Neuron (in vitro differentiated cells): ENCODE results near the gene C19orf53.

Experiments used
- H2AFZ ChIP-seq: one replicate; pipeline ENCODE4 v1.6.1; 2013; ENCODE audit warnings: low read depth, mild to moderate bottlenecking, inconsistent platforms, low read length, moderate library complexity
- H3K27me3 ChIP-seq: one replicate; pipeline ENCODE4 v1.6.1; 2013; ENCODE audit warnings: low read length; ENCODE audit not compliant: insufficient read depth
- H3K36me3 ChIP-seq: one replicate; pipeline ENCODE4 v1.6.1; 2013; ENCODE audit warnings: low read length; ENCODE audit not compliant: insufficient read depth
- H3K4me1 ChIP-seq: one replicate; pipeline ENCODE4 v1.6.1; 2013; ENCODE audit warnings: low read length; ENCODE audit not compliant: insufficient read depth
- H3K4me3 ChIP-seq: 2 replicates; pipeline ENCODE4 v1.5.1; 2013; ENCODE audit warnings: mild to moderate bottlenecking, low read length, moderate library complexity
- H3K9me3 ChIP-seq: one replicate; pipeline ENCODE4 v1.6.1; 2013; ENCODE audit warnings: low read length

C19orf53 gene

DNA sequence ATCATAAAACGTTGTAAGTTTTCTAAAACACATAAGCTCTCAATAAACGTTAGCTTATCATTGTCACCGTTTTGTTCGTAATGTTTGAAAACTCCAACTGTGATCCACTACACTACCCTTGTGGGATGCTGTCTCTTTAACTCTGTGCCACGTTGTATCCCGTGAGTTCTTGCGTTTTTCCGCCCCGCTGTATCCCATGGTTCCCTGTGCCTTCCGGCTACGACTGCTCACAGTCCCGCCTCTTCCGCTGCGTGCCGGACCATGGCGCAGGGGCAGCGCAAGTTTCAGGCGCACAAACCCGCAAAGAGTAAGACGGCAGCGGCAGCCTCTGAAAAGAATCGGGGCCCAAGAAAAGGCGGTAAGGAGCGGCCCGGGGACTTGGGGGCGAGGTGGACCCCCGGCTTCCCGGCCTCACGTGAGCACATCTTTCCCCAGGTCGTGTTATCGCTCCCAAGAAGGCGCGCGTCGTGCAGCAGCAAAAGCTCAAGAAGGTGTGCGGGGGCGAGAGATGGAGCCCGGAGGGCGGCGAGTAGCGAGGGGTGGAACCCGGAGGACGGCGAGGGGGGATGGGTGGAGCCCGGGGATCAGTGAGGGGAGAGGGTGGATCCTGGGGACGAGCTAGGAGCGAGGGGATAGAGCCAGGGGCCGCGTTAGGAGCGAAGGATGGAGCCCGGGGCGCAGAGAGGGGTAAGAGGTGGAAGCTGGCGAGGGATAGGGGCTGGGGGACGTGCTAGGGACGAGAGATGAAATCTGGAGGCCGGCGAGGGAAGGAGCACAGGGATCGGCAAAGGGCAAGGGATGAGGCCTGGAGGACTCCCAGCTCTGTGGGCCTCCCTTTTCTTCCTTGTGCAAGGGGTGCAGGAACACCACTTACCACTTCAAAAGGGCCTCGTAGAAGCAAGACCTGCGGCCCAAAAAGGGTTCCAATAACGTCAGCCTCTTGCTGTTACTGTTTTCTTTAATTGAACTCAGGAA is at the start of gene C19orf53:
TSS of gene C19orf53 (plus strand) at position 240 of the 975 bp plus-strand sequence. CDS start at position 262, 22 bp downstream.
- Histone ChIP-seq H3K4me1 (peaks cover 10% of the 10 kb centered on the region), H3K4me3 (peak within 1 kb of the TSS; percentile 71), H3K9me3 (peaks cover 9% of the 10 kb centered on the region), H2AFZ (no peak within 1 kb of the TSS), H3K27me3 (no peaks in the 10 kb centered on the region), H3K36me3 (peaks cover 28% of the 10 kb centered on the region)

DNA sequence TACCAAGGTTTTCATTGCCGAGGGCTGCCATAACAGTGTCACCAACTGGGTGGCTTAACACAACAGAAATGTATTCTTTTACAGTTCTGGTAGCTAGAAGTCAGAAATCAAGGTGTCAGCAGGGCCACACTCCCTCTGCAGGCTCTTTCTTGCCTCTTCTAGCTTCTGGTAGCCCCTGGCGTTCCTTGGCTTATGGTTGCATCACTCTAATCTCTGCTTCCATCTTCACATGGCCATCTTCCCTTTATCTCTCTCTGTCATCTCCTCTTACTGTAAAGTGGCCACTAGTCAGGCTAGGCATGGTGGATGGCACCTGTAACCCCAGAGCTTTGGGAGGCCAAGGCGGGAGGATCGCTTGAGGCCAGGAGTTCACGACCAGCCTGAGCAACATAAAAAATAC is 47.9 kb upstream of the C19orf53 start:
- no peaks in the 10 kb centered on the region for H3K36me3 ChIP-seq
- no peak overlapping the region for H3K4me3 ChIP-seq
- no peaks in the 10 kb centered on the region for H3K9me3 ChIP-seq
- H3K27me3 ChIP-seq = no peaks in the 10 kb centered on the region
- H2AFZ ChIP-seq = no peak overlapping the region
- H3K4me1 ChIP-seq = peaks cover 4% of the 10 kb centered on the region

DNA sequence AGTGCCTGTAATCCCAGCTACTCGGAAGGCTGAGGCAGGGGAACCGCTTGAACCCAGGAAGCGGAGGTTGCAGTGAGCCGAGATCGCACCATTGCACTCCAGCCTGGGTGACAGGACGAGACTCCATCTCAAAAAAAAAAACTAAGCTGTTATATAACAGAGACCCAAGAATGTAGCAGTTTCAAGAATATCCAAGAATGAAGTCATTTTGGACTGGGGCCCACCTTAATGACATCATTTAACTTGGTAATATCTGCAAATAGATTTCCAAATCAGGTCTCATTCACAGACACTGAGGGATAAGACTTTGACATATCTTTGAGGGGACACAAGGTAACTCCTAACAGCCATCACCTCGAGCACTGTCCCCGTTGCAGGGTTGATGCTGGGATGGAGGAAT is 46.5 kb upstream of the C19orf53 start:
- no peaks in the 10 kb centered on the region for H3K36me3 ChIP-seq
- H3K9me3 ChIP-seq = no peaks in the 10 kb centered on the region
- no peak overlapping the region for H3K4me3 ChIP-seq
- H2AFZ ChIP-seq = no peak overlapping the region
- H3K4me1 ChIP-seq = peaks cover 9% of the 10 kb centered on the region
- no peaks in the 10 kb centered on the region for H3K27me3 ChIP-seq

DNA sequence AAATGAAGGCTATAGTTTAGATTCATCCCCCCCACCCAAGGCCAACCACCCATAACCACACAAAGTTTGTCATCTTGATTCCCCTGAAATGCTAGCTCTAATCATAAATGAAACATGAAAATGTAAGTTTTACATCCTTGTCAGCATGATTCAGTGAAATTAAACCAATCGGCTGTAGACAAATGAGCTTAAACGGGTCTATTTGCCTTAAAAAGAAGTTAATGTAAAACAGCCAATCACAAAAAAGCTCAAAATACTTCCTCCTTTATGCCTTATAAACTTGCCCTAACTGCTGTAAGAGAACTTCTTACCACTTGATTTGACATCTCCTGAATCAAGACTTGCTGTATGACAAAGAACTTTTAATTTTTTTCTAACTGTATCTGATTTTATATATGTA is 44.4 kb upstream of the C19orf53 start:
- H3K4me3 ChIP-seq = no peak overlapping the region
- peaks cover 7% of the 10 kb centered on the region for H3K36me3 ChIP-seq
- no peaks in the 10 kb centered on the region for H3K27me3 ChIP-seq
- no peak overlapping the region for H2AFZ ChIP-seq
- no peaks in the 10 kb centered on the region for H3K9me3 ChIP-seq
- peaks cover 9% of the 10 kb centered on the region for H3K4me1 ChIP-seq

DNA sequence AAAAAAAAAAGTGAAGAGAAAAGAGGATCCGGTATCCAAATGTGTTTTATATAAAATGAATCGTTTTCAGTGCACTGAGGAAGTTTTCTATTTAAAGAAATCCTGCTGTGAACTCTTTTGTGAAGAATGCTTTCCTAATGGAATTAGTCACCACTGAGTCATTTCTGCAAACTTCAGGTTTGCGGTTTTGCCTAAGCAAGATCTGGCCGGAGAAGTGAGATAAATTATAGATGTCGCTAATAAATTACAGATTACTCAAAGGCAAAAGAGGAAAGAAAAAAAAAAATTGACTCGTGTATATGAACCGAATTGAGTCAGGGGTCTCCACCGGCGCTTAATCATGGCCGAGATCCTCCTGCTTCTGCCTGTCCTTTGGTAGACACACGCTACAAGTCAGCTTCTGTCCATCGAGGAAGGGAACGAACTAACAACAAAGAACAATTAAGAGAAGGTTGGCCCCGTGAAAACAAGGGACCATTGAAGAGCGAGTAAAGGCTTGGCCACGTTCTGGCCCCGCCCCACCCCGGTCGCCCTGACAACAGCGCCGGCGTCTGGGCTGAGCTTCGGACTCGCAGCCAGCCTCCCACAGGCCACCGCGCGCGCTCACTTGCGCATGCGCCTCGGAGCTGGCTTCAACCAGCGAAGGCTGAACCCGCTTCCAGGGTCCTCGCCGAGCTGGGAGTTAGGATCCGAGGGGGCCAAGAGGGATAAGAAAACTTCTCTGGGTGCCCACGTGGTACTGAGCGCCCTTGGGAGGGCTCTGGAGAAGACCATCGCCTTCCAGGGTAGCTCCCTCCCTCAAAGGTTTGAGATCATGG is 42.9 kb upstream of the C19orf53 start:
- Histone ChIP-seq H3K27me3 (no peaks in the 10 kb centered on the region), H3K9me3 (no peaks in the 10 kb centered on the region), H3K4me3 (peak overlapping the region; percentile 54), H3K36me3 (peaks cover 14% of the 10 kb centered on the region), H3K4me1 (peaks cover 9% of the 10 kb centered on the region), H2AFZ (peak overlapping the region; percentile 94)

DNA sequence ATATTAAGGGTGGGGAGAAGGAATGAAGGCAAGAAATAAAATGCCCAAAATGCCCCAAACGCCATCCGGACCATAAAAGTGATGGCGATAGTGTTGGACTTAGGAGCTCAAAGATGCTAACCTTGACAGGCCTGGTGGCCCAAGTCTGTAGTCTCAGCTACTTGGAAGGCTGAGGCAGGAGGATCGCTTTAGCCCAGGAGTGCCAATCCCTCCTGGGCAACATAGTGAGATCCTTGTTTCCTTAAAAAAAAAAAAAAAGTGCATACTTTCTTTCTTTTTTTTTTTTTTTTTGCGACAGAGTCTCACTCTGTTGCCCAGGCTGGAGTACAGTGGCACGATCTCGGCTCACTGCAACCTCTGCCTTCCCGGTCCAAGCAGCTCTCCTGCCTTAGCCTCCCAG is 41.9 kb upstream of the C19orf53 start:
- Histone ChIP-seq H2AFZ (no peak overlapping the region), H3K27me3 (no peaks in the 10 kb centered on the region), H3K4me1 (peaks cover 9% of the 10 kb centered on the region), H3K36me3 (peaks cover 18% of the 10 kb centered on the region), H3K4me3 (peak overlapping the region; percentile 54), H3K9me3 (no peaks in the 10 kb centered on the region)

DNA sequence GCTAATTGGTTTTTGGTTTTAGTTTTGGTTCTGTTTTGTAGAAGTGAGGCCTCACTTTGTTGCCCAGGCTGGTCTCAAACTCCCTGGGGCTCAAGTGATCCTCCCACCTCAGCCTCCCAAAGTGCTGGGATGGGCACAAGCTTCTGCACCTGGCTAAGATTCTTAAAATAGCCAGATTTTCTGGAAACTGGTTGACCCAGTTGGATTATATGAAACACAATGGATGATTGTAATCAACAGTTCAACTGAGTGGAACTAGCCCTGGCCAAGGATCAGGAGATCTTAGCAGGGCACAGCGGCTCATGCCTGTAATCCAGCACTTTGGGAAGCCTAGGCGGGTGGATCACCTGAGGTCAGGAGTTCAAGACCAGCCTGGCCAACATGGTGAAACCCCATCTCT is 39.5 kb upstream of the C19orf53 start:
- Histone ChIP-seq H3K9me3 (no peaks in the 10 kb centered on the region), H3K27me3 (no peaks in the 10 kb centered on the region), H3K36me3 (peaks cover 33% of the 10 kb centered on the region), H3K4me3 (no peak overlapping the region), H3K4me1 (peaks cover 9% of the 10 kb centered on the region), H2AFZ (no peak overlapping the region)

DNA sequence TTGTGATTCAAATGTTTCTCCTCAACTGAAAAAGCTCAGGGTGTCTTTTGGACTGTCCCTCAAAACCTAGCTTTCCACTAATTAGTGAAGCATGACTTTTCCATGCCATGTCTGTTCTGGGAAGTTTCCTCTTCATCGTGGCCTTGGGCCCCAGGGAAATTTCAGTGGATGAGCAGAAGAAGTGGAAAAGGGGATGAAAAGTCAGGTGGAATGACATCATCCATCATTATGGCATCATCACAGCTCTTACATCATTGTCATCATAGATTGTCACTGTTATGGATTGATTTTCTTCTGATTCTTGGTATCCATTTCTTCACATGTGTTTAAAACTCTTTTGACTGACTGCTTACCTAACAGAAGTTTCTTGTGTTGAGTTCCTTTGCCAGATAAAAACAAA is 36.2 kb upstream of the C19orf53 start:
- no peaks in the 10 kb centered on the region for H3K4me1 ChIP-seq
- H3K27me3 ChIP-seq = no peaks in the 10 kb centered on the region
- H2AFZ ChIP-seq = no peak overlapping the region
- H3K4me3 ChIP-seq = no peak overlapping the region
- H3K9me3 ChIP-seq = no peaks in the 10 kb centered on the region
- H3K36me3 ChIP-seq = peaks cover 37% of the 10 kb centered on the region

DNA sequence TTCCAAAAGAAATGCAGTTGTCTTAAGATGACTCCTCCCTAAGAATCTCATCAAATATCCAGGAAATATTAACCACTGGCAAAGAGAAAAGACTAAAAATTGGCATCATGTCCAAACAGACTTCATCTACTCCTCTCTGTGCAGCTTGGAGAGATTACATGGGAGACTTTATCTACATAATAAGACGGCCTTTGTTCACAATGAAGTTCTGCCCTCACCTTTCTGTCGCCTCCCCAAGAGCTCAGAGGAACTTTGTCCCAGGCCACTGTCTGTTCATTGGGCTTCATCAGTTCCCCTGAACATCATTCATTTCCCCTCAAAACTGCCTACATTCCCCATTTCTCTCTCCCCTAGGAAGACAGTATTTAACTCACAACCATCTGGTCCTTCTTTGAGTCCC is 32.4 kb upstream of the C19orf53 start:
- H3K9me3 ChIP-seq = no peaks in the 10 kb centered on the region
- no peak overlapping the region for H2AFZ ChIP-seq
- H3K27me3 ChIP-seq = no peaks in the 10 kb centered on the region
- peaks cover 24% of the 10 kb centered on the region for H3K36me3 ChIP-seq
- H3K4me1 ChIP-seq = no peaks in the 10 kb centered on the region
- H3K4me3 ChIP-seq = no peak overlapping the region

DNA sequence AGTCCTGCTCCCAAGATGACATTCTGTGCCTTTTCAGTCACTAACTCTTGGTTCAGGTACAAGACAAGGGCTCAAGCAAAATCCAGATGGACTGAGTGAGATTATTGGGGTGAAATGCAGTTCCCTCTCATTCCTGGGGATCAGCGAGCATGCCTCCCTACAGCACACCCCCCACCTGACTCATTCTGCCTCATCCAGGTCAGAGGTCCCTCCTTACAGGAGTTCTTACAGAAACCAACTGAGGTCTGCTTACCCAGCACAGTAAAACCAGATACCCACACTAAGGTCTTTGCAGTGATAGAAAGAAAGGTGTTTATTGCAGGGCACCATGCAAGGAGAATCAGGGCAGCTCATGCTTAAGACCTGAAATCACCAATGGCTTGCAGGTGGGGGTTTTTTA is 31.5 kb upstream of the C19orf53 start:
- no peak overlapping the region for H2AFZ ChIP-seq
- peaks cover 19% of the 10 kb centered on the region for H3K36me3 ChIP-seq
- no peaks in the 10 kb centered on the region for H3K4me1 ChIP-seq
- H3K9me3 ChIP-seq = no peaks in the 10 kb centered on the region
- no peak overlapping the region for H3K4me3 ChIP-seq
- no peaks in the 10 kb centered on the region for H3K27me3 ChIP-seq

DNA sequence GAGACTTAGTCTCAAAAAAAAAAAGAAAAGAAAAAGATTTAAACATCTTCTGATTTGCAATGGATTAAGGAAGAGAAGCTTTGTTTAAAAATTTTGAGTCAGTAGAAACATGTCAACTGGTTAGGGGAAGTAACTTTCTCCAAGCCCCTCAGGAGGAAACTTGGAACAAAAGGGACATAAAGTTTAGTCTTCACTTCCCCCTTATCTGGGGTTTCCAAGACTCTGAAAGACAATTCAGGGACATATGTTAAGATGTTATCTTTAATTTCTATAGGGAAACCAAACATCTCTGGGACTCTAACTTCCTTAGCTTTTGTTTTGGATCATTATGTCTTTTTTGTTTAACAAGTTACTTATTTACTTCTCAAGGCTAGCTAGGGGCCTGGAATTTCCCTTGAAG is 30.1 kb upstream of the C19orf53 start:
- H3K4me3 ChIP-seq = no peak overlapping the region
- H3K4me1 ChIP-seq = peaks cover 8% of the 10 kb centered on the region
- H3K9me3 ChIP-seq = no peaks in the 10 kb centered on the region
- no peaks in the 10 kb centered on the region for H3K27me3 ChIP-seq
- H3K36me3 ChIP-seq = peaks cover 10% of the 10 kb centered on the region
- H2AFZ ChIP-seq = no peak overlapping the region

DNA sequence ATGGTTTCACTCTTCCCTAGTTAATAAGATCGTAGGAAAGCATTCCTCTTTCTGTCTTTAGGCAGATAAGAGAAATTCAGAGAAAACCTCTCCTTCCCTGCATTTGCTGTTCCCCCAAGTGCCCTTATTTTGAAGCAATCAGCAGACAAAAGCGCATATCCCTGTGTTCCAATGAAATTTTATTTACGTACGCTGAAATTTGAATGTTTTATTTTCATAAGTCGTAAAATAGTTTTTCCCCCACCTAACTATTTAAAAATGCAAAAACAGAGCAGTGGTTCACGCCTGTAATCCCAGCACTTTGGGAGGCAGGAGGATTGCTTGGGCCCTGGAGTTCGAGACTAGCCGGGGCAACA is 27.2 kb upstream of the C19orf53 start:
- H3K36me3 ChIP-seq = peaks cover 14% of the 10 kb centered on the region
- H3K4me3 ChIP-seq = peak overlapping the region; percentile 88
- no peaks in the 10 kb centered on the region for H3K9me3 ChIP-seq
- H3K27me3 ChIP-seq = no peaks in the 10 kb centered on the region
- H3K4me1 ChIP-seq = peaks cover 8% of the 10 kb centered on the region
- H2AFZ ChIP-seq = peak overlapping the region; percentile 62

DNA sequence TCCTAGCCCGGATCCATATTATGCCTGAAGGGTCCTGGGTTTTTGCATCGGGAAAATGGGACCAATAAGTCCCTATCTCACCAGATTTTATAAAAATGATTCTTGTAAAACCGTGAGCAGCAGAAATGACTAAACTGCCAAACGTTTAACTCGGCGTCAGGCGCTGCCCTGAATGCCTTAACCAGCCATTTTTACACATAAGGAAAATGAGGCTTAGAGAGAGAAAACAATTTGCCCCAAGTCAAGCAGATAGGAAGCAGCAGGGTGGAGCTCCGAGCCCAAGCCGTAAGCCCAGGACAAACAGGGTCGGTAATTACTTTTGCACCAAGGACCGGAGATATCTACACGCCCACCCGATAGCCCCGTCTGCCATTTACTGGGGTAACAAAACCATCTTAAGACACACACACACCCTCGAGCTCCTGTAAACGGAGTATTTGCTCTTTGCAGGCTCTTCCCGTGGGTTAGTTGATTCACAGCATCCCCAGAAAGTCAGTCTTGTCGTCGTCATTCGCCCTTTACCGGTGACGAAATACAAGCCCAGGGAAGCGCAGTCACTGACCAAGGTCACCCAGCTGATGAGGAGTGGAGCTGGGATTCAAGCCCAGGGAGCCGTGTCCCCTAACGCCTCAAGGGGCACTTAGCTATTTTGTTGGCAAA is 26.0 kb upstream of the C19orf53 start:
- H3K4me3 ChIP-seq = peak overlapping the region; percentile 88
- H3K27me3 ChIP-seq = no peaks in the 10 kb centered on the region
- no peaks in the 10 kb centered on the region for H3K9me3 ChIP-seq
- H2AFZ ChIP-seq = peak overlapping the region; percentile 64
- peaks cover 17% of the 10 kb centered on the region for H3K36me3 ChIP-seq
- peaks cover 8% of the 10 kb centered on the region for H3K4me1 ChIP-seq
